Measurements from ENCODE around the gene FAM219A.
A peak's percentile ranks its signal among the peaks of the same experiment; 100 is the strongest.
"Not testable (repeated sequence)": the region's sequence is repeated elsewhere in the genome, so short reads cannot be mapped to it uniquely, and the experiment has no call there.

Gene FAM219A

GRCh38 chr9:34442770-34443169 lies 15.6 kb downstream of the FAM219A start:
- no peak for DNase-seq

GRCh38 chr9:34440017-34440416 lies 18.4 kb downstream of the FAM219A start:
- no peak for DNase-seq

- not testable (repeated sequence) for DNase-seq
Observed at GRCh38 chr9:34438465-34438864, 19.9 kb downstream of the FAM219A start.

- DNase-seq, result not testable (repeated sequence)
Observed at GRCh38 chr9:34437926-34438307, 20.5 kb downstream of the FAM219A start.

DNA sequence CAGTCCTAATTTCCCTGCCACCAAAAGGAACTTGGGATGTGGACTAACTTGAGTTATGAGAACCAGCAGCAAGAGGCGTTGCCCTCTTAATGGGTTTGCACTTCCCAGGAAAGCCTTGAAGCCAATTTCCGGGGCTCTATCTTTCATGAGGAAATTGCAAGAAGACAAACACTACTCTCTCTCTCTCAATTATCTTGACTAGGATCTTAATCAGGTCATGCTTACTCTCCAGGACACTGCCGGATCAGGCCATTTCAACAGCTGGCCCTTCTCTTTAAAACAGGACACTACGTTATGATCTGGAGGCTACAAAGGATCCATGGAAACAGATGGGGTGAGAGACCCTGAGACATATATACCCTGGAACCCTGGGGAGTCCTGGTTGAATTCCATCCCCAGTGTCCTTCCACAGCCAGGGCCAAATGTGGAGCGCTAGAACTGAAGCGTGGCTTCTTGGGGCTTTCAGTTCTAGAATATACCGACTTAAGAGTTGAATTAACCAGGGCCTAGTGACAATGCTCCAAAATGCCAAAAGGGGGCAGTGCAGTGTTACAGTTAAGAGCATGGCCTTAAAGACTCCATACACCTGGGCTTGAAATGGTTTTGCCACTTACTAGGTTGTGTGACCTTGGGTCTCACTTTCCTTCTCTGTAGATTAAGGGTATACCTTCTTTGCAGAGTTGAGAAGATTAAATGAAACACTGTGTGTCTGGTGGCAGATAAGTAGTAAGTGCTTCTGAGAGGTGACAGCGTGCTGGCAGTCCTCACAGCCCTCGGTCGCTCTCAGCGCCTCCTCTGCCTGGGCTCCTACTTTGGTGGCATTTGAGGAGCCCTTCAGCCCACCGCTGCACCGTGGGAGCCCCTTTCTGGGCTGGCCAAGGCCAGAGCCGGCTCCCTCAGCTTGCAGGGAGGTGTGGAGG lies 21.1 kb downstream of the FAM219A start:
- DNase-seq, result peak; percentile 66

GRCh38 chr9:34431667-34432066 lies 26.7 kb downstream of the FAM219A start:
- peak; percentile 16 for DNase-seq

DNA sequence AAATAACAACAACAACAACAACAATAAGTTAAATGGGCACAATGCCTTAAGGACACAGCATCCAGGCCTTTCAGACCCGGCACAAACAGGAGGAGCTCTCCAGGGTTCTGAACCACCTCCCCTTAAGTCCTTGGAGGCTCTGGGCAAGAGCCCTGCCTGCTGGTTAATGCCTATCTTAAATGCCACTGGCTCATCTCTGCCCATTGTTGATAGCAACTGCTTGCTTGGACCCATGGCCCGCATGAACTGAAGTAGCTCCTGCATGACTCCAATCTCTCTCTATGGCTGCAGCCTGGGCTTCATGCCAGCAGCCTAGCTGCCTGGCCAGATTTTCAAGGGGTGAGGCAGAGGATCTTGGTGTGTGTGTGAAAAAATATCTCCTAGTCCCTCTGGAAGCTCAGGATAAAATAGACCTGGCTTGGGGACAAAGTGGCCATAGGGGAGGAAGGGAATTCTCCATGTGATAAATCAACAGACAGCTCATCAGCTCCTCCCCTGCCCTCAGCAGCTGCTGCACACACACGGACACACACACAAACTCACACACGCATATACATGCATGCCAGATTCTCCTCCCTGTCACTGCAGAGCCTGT lies 27.4 kb downstream of the FAM219A start:
- peak; percentile 78 for DNase-seq

DNA sequence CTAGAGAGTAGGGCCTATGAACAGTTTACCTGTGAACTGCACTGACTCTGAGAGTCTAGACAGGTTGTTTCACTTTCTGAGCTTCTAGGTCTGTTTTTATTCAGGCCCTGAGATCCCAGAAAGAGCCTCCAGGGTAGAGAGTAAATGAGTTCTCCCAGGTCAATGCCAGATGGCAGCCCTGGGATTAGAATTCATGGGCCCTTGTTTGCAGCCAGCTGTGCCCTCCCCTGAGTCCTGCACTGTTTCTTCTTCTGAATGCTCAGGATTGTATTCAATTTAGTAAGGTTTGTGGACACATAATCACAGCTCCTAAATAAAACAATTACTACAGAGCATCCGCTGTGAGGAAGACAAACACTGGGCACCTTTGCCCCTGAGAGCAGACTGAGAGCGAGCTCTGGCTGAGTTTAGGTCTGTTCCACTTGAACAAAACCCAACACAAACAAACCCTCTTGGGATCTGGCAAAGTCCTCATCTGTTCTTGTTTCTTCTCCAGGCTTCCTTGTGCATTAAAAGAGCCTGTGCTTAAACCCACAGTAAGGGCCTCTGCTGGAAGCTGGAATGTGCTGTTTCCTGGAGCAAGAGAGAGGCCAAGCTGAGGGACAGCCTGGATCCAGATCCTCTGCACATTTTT lies 29.9 kb downstream of the FAM219A start:
- no peak for DNase-seq

GRCh38 chr9:34426347-34427074 lies 31.9 kb downstream of the FAM219A start:
- no peak for DNase-seq

DNA sequence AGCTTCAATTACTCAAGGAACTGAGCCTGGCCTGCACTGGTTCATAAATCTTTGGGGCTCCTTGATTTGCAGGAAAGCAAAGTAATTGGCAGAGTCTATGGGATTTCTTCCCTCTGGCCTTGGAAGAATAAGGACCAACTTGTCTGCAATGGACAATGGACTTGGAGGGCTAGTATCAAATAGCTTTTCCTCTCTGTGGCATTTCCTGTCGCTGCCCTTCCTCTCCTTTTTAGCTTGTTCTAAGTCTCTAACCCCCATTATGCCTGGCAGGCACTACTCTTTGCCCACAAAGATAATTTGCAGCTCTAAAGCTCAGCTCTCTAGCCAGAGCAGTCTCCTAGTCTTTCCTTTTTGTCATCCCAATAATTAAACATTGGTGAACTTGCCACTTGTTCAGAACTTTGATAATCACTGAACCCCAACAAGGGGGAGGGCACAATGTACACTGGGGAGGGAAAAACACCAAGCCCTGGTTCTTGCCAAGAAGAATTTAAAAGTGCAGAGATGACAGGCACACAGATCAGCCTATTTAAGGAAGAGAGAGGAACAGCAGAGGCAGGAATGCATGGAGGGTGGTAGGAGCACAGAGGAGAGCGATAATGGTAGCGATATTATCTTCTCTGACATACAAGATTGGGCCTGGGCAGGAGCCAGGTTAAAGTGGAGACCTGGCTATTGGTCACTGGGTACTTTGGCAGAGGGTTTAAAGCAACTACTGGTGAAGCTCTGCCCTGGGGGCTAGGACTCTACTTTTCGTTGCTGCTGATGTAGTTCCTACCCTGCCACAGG lies 38.5 kb downstream of the FAM219A start:
- DNase-seq, result no peak

- no peak for DNase-seq
Observed at GRCh38 chr9:34417734-34418133, 40.6 kb downstream of the FAM219A start.

DNA sequence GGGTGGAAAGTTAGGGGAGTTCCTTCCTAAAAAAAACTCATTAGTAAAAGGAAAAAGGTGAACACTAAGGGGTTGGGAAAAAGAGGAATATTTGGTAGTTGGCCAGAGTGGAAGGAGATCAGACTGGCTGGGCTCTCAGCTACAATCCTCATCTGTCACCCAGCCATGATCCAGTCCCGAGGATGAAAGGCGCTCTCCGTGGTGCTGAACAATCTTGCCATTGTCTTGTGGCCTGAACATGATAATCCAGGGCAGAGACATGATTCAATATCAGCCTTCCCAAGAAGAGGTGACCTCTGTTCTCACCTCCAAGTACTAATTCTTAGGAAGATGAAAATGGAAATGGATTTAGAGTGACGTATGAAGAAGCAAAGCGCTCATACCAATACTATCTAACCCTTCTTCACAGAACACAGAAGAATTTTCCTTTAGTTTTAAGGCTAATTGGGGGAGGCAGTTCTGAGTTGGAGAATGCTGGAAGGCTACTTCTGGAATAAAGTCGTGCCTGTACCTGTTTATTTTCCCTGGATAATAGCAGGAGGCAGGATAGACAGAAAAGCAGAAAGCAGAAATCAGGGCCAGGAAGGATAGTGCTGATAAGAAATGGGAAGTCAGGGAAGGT lies 45.0 kb downstream of the FAM219A start:
- DNase-seq, result peak; percentile 60

DNA sequence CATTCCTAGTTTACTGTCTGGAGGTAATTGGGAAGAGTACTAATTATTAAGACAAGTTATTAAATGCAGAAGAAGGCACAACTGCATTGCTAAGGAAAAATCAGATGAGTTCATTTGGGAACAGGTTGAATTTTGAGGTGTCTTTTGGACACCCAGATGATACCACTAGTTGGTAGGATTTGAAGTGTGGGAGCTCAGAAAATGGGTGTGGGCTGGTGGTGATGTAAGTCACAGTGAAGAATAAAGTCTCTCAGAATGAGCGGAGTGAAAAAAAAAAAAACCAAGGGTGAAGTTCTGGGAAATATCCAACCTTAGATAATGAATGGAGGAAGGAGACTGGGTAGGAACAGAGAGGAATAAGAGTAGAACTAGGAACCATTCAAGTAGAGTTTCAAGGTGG lies 46.0 kb downstream of the FAM219A start:
- DNase-seq, result no peak

DNA sequence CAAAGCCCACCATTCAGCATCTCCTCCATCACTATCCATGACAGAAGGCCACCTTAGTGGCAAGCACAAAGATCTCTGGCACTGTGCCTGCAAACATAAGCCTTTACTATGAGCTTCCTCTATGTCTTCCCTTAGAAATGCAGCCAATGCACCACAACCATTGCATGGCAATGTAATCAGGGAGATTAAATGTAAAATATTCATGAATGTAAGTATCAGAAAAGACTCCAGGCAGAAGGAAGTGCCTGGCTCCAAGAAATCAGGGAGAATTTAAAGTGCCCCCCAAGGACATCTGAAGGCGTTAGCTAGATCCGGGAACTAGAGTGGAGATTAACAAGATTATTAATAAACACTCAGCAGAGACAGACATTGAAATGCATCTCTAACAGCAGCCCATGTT lies 49.2 kb downstream of the FAM219A start:
- no peak for DNase-seq

GRCh38 chr9:34408173-34408572 lies 50.2 kb downstream of the FAM219A start:
- no peak for DNase-seq

GRCh38 chr9:34406219-34406618 lies 52.2 kb downstream of the FAM219A start:
- DNase-seq, result no peak

DNA sequence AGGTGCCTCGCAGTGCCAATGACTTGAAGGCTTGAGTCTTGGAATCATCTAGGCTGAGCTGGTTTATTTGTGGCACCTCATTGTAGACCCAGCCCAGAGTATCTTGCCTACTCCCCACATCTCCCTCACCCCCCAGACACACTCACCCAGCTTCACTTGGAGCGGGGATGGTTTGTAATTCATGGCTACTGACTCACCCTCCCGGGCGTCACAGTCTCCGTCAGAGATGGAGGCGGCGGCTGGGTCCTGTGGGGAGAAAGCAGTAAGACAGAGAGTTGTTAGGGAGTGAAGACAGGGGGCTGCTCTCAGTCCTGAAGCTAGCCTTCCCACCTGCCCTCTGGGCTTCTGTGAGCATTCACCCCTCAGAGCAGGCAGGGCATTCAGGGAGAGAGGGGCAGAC lies 52.7 kb downstream of the FAM219A start:
- DNase-seq, result peak; percentile 22

GRCh38 chr9:34403554-34404380 lies 54.6 kb downstream of the FAM219A start:
- peak; percentile 62 for DNase-seq

- DNase-seq, result no peak
Observed at GRCh38 chr9:34400686-34401602, 57.4 kb downstream of the FAM219A start.

DNA sequence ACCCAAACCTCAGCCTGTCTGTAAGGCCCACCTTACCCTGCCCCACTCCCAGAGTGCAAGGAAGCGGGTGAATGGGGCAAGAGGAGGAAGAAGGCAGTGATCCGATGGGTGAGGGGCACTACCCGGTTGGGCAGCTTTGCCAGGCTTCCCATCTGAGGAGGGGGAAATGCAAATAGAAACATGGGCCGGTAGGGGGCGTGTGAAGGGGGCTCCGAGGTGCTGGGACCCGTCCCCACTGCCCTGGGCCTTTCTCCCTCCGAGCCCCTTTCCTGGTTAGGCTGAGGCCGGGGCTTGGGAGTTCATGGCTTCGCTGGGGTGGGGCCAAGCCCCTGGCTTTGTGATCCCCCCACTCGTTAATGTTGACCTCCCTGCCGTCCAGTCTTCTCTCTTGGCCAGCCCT lies 58.1 kb downstream of the FAM219A start:
- DNase-seq, result no peak
